Epithelial cell of proximal tubule (primary cell): ENCODE data around the gene ANKRD44. TPM values are rescaled to one million over a fixed set of nuclear protein-coding genes. Genes with fewer than 3 reads are reported as not detected.

Experiments used
- DNase-seq: peaks from one replicate; pipeline ENCODE4 v3.0.0-alpha.2; 2011; ENCODE audit warnings: low read depth
- H3K4me3 ChIP-seq: 2 replicates; pipeline ENCODE4 v1.5.1; 2011; ENCODE audit warnings: low read depth, mild to moderate bottlenecking, low read length
- total RNA-seq: library from RNA; depleted of rRNA; stranded (reverse); fragments of >200 nt; gene quantifications from 2 replicates; pipeline ENCODE4 v1.2.3, GENCODE V29; 2015
- TF ChIP-seq, protein P1 (sequence below): conservative IDR thresholded peaks from 2 replicates; pipeline ENCODE4 v1.5.1; 2012; ENCODE audit warnings: low read depth, mild to moderate bottlenecking, low read length

ANKRD44 gene
- total RNA-seq, 1 donor from 2014 or later = 1.7 TPM

DNA sequence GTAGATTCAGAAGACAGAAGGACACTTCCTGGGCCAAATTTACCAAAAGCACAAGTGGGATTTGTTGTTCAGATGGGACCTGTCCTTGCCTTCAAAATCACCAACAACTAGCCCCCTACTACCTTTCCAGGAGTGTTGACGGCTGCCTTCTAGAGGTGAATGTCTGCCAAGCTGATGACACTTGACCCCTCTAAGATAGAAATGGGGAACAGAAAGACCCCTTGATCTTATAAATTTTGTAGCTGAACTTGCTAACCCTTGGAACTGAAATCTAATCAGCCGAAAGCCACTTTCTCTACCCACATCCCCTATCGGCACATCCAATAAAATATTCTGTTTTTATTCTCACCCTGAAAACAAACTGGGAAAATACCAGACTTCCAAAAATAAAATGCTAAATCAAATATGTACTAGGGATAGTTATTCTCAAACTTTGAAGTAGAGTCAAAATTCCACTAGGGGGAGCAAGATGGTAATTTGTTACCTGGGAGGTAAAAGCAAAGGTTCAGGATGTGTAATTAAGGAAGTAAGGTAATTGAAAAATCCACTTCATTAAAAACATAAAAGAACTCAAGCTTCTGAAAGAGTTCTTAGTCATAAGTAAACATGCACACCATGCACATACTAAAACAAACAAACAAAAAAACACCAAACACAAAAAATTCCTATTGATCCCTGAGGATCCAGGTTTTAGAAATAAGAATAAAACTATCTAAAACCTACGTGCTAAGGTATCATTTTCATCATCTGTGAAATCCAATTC is 119.2 kb downstream of the ANKRD44 start:
- H3K4me3 ChIP-seq = no peak overlapping the region
- TF ChIP-seq, protein P1, sequence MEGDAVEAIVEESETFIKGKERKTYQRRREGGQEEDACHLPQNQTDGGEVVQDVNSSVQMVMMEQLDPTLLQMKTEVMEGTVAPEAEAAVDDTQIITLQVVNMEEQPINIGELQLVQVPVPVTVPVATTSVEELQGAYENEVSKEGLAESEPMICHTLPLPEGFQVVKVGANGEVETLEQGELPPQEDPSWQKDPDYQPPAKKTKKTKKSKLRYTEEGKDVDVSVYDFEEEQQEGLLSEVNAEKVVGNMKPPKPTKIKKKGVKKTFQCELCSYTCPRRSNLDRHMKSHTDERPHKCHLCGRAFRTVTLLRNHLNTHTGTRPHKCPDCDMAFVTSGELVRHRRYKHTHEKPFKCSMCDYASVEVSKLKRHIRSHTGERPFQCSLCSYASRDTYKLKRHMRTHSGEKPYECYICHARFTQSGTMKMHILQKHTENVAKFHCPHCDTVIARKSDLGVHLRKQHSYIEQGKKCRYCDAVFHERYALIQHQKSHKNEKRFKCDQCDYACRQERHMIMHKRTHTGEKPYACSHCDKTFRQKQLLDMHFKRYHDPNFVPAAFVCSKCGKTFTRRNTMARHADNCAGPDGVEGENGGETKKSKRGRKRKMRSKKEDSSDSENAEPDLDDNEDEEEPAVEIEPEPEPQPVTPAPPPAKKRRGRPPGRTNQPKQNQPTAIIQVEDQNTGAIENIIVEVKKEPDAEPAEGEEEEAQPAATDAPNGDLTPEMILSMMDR = peak; percentile 66
- no peak for DNase-seq

DNA sequence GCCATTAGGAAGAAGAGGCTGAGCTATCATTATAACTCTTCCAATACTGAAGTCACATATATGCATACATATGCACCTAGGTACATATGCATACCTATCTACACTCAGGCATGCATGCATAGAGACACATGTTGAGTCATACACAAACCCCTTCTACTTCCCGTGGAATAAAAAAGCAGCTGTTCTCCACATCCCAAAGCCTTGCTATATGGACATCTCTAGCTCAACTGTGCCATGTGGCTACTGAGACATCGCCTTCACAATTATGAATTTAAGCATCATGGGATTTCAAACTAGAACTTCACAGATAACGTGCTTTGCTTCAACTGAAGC is 120.5 kb downstream of the ANKRD44 start:
- TF ChIP-seq, protein P1 = no peak
- no peak overlapping the region for H3K4me3 ChIP-seq
- DNase-seq = no peak

DNA sequence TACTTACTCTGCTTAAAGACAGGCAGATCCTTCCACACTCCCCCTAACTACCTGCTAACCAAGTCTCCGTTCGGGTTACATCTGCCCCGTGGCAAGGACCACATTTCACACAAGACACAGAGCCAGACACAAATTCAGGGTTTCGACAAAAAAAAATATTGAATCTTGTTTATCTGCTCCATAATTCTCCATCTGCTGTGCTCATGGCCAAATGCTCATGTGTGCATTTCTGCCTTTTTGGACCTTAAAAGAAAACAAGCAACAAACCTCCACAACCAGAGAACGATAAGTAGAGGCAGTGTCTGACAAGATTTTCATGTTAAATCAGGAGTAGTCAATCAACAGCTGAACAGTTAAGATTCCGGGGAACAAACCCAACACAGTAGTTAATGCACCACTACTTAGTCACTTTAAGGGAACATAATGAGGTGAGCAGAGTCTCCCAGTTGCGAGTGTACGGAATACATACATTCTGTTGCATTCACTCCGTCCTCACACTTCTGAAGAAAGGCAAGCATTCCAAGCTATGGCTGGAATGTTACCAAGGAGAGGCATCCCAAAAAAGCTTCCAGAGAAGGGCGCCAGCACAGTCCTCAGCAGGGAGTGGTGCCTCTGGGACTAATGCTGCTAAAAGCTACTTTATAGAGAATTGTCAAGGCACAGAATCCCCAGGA is 121.0 kb downstream of the ANKRD44 start:
- no peak for DNase-seq
- no peak overlapping the region for H3K4me3 ChIP-seq
- TF ChIP-seq, protein P1 = no peak

DNA sequence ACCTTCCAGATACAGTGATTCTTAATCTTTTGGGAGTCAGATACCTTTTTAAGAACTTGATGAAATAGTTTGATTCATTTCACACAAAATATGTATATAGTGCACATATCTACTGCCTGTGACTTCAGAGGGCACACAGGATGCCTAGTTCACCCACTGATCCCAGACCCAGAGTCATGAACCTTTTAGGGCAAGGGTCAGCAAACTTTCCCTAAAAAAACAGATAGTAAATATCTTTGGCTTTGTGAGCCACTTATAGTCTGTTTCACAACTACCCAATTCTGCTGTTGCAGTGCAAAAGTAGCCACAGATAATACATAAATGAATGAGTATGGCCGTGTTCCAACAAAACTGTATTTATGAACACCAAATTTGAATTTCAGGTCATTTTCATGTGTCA is 124.9 kb downstream of the ANKRD44 start:
- TF ChIP-seq, protein P1 = no peak
- H3K4me3 ChIP-seq = no peak overlapping the region
- DNase-seq = no peak

DNA sequence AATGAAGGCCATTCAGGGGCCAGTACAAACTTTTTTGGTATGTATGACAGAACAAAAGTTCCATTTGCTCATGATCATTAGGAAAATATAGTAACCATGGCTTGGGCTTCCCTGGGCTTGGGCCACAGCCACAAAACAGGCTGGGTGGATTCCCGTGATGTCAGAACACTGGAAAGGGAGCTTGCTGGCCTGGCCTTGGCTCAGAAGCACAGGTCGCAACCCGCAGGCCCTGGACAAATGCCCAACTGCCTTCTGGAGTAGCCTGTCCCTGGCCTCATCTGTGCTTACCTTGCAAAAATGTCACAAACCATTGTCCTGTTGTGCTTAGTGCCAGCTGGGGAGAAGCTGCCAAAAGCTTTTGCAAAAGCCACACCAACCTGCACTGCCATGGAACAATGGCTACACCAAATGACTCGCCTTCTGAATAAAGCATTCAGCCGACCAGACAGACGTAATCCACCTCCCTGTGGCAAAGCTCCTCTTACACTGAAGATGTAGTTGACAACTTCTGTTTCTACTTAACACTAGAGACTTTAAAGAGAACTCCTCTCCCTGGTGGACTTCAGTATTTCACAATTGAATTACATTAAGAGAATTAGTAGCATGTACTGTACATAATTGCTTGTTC is 125.5 kb downstream of the ANKRD44 start:
- TF ChIP-seq, protein P1 = peak; percentile 2
- no peak overlapping the region for H3K4me3 ChIP-seq
- peak; percentile 65 for DNase-seq

DNA sequence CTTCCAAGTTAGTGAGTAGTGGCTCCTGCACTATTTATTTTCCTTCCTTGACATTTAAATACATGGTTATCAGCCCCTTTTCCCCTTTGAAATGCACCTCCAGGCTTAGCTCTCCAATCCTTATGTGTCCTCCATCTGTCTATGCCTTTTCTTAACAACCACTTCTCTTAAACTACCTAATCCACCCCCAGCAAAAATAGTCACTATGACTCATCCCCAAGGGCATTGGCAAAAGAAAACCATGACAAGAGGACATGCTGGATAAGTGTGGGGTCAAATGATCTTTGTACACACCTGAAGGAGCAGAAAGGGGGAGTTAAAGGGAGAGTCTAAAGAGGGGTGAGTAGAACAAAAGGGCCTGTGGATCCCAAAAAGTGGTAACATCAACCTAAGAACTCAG is 127.2 kb downstream of the ANKRD44 start:
- no peak overlapping the region for H3K4me3 ChIP-seq
- TF ChIP-seq, protein P1 = no peak
- DNase-seq = no peak

DNA sequence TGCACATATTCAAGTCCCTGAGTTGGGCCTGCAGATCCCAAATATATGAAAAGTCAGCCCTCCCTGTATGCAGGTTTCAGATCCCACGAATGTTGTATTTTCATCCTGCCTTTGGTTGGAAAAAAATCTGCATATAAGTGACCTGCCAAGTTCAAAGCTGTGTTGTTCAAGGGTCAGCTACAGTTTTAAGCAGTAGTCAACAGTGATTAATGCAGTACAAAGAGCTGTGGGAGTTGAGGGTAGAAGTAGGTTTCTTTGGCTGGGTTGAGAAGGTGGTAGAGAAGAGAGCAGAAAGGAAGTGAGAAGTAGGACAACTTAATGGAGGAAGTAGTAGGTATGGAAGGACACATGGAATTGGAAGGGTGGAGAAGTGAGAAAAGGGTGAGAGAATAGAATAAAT is 127.9 kb downstream of the ANKRD44 start:
- DNase-seq = no peak
- TF ChIP-seq, protein P1 = no peak
- no peak overlapping the region for H3K4me3 ChIP-seq
